HFF-Myc (cell line): ENCODE measurements around the gene ACOX2.

Source experiments
- DNase-seq: peaks from one replicate; pipeline ENCODE4 v3.0.0-alpha.2; 2011; ENCODE audit warnings: low read depth; ENCODE audit errors: extremely low read depth
- H3K4me3 ChIP-seq: replicated peaks from 2 replicates; pipeline ENCODE4 v1.5.1; 2011; ENCODE audit warnings: low read depth, mild to moderate bottlenecking, control low read depth, low read length
- TF ChIP-seq, protein P1 (sequence below): IDR thresholded peaks from 2 replicates; pipeline ENCODE4 v1.5.1; 2012; ENCODE audit warnings: mild to moderate bottlenecking, low read depth, low read length, control low read depth; ENCODE audit errors: missing control alignments

ACOX2 gene

DNA sequence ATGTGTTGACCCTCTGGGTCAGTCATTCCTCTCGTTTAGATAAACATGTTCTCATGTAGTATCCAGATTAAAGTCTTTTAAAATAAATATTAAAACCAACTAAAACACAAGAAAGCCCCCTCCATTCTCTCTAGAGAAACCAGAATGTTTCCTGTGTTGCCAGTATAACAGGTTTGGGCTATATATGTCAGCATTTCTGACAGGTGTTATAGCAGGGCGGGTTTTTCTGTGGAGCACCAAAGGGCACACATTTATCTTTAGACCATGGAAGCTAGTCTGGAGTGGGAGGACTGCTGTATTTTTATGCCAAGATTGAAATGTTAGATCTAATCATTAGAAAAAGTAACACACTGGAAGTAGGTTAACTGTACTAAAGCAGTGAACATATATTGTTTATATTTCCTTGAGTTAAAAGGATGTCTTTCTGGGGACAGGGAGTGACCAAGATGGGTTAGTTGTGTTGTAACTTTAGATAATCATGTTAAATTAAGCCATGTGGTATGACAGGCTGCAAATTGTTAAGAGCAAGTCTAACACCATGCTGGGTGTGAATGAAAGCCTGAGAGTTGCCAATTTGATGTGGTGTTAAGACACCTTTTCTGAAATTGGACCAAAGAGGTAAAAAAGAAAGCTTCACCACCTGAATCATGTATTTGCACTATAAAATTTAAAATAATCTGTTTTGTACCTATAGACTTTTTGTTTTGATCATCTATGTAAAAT, 29.5 kb downstream of the ACOX2 start:
- no peak for DNase-seq
- TF ChIP-seq, protein P1, sequence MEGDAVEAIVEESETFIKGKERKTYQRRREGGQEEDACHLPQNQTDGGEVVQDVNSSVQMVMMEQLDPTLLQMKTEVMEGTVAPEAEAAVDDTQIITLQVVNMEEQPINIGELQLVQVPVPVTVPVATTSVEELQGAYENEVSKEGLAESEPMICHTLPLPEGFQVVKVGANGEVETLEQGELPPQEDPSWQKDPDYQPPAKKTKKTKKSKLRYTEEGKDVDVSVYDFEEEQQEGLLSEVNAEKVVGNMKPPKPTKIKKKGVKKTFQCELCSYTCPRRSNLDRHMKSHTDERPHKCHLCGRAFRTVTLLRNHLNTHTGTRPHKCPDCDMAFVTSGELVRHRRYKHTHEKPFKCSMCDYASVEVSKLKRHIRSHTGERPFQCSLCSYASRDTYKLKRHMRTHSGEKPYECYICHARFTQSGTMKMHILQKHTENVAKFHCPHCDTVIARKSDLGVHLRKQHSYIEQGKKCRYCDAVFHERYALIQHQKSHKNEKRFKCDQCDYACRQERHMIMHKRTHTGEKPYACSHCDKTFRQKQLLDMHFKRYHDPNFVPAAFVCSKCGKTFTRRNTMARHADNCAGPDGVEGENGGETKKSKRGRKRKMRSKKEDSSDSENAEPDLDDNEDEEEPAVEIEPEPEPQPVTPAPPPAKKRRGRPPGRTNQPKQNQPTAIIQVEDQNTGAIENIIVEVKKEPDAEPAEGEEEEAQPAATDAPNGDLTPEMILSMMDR, result no peak
- no peak overlapping the region for H3K4me3 ChIP-seq

GRCh38 chr3:58502872-58503271, 34.1 kb downstream of the ACOX2 start:
- no peak overlapping the region for H3K4me3 ChIP-seq
- TF ChIP-seq, protein P1, result no peak
- no peak for DNase-seq

- no peak for DNase-seq
- H3K4me3 ChIP-seq, result no peak overlapping the region
- TF ChIP-seq, protein P1, result no peak
Observed at GRCh38 chr3:58497097-58497496, 39.9 kb downstream of the ACOX2 start.

DNA sequence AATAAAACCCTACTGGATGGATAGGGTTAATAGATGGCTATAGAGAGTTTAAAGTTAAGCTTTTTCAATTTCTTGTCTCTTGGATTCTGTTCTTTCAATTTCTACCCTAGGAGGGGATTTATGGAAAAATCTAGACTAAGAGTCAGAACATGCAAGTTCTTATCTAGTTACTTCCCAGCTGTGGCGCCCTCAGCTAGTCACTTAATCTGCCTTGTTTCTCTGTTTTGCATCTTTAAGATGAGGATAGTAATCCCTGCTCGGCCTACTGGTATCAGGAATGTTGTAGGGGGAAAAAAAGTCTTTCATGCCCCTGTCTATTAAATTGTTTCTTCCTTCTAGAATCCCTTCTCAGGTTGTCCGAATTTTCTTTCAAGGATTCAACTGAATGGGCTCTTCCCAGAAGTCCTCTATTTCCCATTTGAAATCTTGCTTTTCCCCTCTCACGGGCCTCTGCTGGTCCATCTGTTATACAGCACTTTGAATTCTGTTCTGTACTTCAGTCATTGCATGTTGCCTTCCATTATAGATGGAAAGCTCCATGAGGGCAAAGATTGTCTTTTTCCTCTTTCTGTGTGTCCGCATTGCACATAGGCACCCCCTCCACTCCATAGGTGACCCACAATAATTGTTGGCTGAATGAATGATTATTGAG, 40.7 kb downstream of the ACOX2 start:
- H3K4me3 ChIP-seq, result no peak overlapping the region
- TF ChIP-seq, protein P1, result no peak
- no peak for DNase-seq

GRCh38 chr3:58495101-58495500, 41.9 kb downstream of the ACOX2 start:
- TF ChIP-seq, protein P1, result no peak
- no peak overlapping the region for H3K4me3 ChIP-seq
- no peak for DNase-seq

DNA sequence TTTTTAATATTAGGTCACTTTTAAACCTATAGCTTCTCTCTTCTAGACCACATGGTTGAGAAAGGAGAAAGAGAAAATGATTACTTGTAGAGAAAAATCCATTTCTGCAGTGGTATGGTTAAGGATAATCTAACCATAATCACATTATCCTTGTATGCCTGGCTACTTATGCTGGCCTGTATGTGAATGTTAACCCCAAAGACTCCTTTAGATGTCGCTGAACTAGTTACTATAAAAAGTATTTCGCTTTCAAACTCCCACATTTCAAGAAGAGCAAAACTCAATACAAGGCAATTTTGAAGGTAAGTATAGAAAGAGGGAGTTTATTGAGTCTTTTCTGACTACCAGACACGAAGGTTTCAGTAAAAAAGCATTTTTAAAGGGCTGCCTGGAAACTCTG, 42.9 kb downstream of the ACOX2 start:
- no peak for DNase-seq
- TF ChIP-seq, protein P1, result no peak
- no peak overlapping the region for H3K4me3 ChIP-seq
